CD4-positive, alpha-beta T cell treated with Interleukin-17A for 1 hour (primary cell): ENCODE data around the gene EYA2.
"Not testable (repeated sequence)": the region's sequence is repeated elsewhere in the genome, so short reads cannot be mapped to it uniquely, and the experiment has no call there.

Source experiments
- DNase-seq: peaks from one replicate; pipeline ENCODE4 v3.0.0-alpha.2; 2020

Gene EYA2

GRCh38 chr20:47191074-47191673 is 296.5 kb downstream of the EYA2 start:
- no peak for DNase-seq

DNA sequence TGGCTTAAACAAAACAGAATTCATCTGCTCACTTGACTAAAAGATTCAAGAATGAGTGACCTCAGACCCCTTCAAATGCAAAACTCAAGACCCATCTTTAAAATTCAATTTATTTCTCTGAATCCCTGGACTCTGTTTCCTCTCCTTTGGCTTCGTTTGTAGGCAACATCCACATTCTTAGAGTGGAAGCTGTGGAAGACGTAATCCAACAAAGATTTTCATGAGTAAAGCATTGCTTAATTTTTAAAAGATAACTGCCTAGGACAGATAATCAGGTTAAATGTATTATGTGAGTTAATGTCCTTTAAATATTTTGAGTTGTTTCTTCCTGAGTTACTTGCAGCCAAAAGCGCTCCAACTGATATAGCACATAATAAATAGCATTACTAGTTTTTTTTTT is 297.3 kb downstream of the EYA2 start:
- DNase-seq = no peak

- DNase-seq = no peak
These were observed 300.9 kb downstream of the EYA2 start for GRCh38 chr20:47195573-47195972.

- peak; percentile 66 for DNase-seq
These were observed 301.7 kb downstream of the EYA2 start for GRCh38 chr20:47196091-47197081.

DNA sequence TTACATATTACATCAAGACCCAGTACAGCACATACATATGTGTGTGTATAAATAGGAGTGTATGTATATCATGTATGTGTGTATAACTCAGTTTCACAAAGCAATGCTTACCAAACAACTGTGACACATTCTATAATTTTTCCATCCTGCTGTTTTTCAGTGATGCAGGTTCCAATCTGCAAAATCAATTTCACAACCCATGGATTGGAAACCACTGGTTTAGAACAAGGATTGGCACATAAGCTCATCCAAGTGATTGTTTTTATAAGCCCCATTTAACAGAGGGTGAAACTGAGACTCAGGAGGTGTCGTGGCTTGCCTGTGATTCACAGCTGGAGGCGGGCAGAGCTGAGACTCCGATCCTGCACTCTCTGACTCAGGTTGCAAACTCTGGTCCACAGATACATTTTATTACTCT is 303.6 kb downstream of the EYA2 start:
- DNase-seq = no peak

- DNase-seq = no peak
These were observed 304.4 kb downstream of the EYA2 start for GRCh38 chr20:47198996-47199552.

GRCh38 chr20:47201074-47201730 is 306.6 kb downstream of the EYA2 start:
- DNase-seq = no peak

- no peak for DNase-seq
These were observed 308.4 kb downstream of the EYA2 start for GRCh38 chr20:47202733-47203667.

- no peak for DNase-seq
These were observed 309.6 kb downstream of the EYA2 start for GRCh38 chr20:47204008-47204849.

DNA sequence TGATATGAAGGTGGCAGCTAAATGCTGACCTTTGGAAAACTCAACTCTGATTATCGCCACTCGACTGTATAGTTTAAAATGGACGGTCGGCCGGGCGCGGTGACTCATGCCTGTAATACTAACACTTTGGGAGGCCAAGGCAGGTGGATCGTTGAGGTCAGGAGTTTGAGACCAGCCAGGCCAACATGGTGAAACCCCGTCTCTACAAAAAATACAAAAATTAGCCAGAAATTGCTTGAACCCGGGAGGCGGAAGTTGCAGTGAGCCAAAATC is 310.1 kb downstream of the EYA2 start:
- not testable (repeated sequence) for DNase-seq

GRCh38 chr20:47205577-47206123 is 311.0 kb downstream of the EYA2 start:
- no peak for DNase-seq

- not testable (repeated sequence) for DNase-seq
These were observed 311.9 kb downstream of the EYA2 start for GRCh38 chr20:47206552-47206951.

DNA sequence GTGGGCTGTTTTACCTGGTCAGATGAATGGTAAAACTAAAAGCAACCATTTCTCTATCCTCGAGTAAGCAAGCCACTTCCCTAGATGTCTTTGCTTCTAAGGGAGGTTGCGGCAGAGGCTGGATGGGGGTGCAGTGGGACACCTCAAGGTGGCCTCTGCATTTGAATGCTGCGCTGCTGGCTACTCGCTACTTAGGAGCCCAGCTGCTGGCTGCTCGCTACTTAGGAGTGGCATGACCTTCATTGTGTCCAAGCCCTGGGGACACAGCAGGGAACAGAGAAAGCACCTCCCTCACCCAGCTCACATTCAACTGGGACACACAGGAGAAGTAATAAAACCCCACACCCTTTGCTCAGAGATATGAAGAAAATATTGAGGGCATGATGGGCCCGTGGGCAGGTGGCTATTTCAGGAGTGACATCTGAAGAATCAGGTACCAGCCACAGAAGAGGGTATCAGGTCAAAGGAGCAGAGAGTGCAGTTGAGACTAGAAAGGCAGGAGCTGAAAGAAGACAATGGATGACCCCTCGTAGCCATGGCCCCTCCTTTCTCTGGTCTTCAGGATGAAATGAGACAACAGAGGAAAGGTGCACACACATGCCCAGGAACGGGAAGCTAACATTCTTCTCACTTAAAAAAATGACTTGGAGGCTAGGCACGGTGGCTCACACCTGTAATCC is 312.5 kb downstream of the EYA2 start:
- DNase-seq = no peak

GRCh38 chr20:47208534-47209174 is 314.0 kb downstream of the EYA2 start:
- DNase-seq = no peak

- no peak for DNase-seq
These were observed 315.3 kb downstream of the EYA2 start for GRCh38 chr20:47209982-47210381.

- no peak for DNase-seq
These were observed 315.8 kb downstream of the EYA2 start for GRCh38 chr20:47210470-47210869.

DNA sequence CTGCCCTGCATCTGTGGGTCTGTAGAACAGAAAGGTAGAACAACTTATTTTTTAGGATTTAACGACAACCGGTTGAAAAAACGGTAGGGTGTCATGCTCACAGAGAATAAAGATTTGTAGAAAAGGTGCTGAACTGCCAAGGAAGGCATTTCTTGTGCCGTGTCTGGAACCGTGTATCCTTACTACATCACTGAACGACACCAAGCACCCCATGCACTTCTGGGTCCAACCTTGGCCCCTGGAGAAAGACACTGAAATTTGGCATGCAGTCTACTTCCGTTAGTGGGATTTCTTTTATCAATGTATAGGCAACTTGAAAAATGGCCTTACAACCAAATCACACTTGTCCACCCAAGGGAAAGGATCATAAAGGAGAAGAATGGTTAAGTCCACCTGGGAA is 316.4 kb downstream of the EYA2 start:
- DNase-seq = no peak

- no peak for DNase-seq
These were observed 318.1 kb downstream of the EYA2 start for GRCh38 chr20:47212606-47213207.

DNA sequence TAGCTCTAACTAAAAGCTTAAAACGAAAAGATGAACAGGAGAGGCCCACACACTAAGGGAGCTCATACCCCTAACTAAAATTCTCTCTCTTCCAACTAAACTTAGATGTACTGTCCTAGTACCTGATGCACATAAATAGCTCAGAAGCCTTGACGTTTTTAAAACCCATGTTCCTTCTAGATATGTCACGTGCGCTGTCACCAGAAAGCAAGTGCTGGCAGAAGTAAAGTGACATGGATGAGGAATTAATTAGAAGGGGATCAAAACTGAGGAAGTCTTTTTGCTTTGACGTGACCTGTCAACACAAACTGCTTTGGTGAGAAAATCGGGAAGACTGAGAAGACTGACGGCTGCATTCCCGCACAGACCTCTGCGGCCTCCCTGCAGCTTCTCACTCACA is 319.3 kb downstream of the EYA2 start:
- no peak for DNase-seq
